Measurements from ENCODE around the gene CD109.

Gene CD109

GRCh38 chr6:73703466-73703865 is 7.5 kb downstream of the CD109 start:
- Histone ChIP-seq H3K4me3 (IDR thresholded peaks at IDR 0.05; ENCODE audit: insufficient read depth, low read depth, low read length) (no peak overlapping the region), H3K36me3 (ENCODE audit: insufficient read depth) (no peaks in the 10 kb centered on the region), H3K27ac (no peak overlapping the region)

GRCh38 chr6:73704260-73704659 is 8.3 kb downstream of the CD109 start:
- H3K79me2 ChIP-seq (ENCODE audit: insufficient read depth, low read depth) = no peaks in the 10 kb centered on the region
- no peaks in the 10 kb centered on the region for H3K36me3 ChIP-seq (ENCODE audit: insufficient read depth)
- H3K9ac ChIP-seq = no peak overlapping the region
- H4K20me1 ChIP-seq (ENCODE audit: insufficient read depth) = no peaks in the 10 kb centered on the region
- TF ChIP-seq CTCF (conservative IDR thresholded peaks at IDR 0.05; ENCODE audit: low read depth, low read length) = no peak
- peaks cover 23% of the 10 kb centered on the region for H3K4me1 ChIP-seq (ENCODE audit: low read depth, poor library complexity, severe bottlenecking)
- no peak overlapping the region for H2AFZ ChIP-seq (ENCODE audit: low read depth)
- no peak overlapping the region for H3K4me3 ChIP-seq (IDR thresholded peaks at IDR 0.05; ENCODE audit: insufficient read depth, low read depth, low read length)
- H3K27me3 ChIP-seq (ENCODE audit: insufficient read depth, low read depth) = no peaks in the 10 kb centered on the region
- H3K27ac ChIP-seq = no peak overlapping the region
- H3K4me2 ChIP-seq = no peak overlapping the region

More at GRCh38 chr6:73703466-73703865, 7.5 kb downstream of the CD109 start:
- no peak overlapping the region for H2AFZ ChIP-seq (ENCODE audit: low read depth)
- no peak for TF ChIP-seq CTCF (conservative IDR thresholded peaks at IDR 0.05; ENCODE audit: low read depth, low read length)
- H4K20me1 ChIP-seq (ENCODE audit: insufficient read depth) = no peaks in the 10 kb centered on the region
- H3K79me2 ChIP-seq (ENCODE audit: insufficient read depth, low read depth) = no peaks in the 10 kb centered on the region
- peak overlapping the region; percentile 17; the same call in 1 of the 2 replicates for H3K4me2 ChIP-seq
- no peaks in the 10 kb centered on the region for H3K27me3 ChIP-seq (ENCODE audit: insufficient read depth, low read depth)
- H3K4me1 ChIP-seq (ENCODE audit: low read depth, poor library complexity, severe bottlenecking) = peaks cover 23% of the 10 kb centered on the region
- no peak overlapping the region for H3K9ac ChIP-seq

GRCh38 chr6:73704798-73705197 is 8.8 kb downstream of the CD109 start:
- H3K4me3 ChIP-seq (IDR thresholded peaks at IDR 0.05; ENCODE audit: insufficient read depth, low read depth, low read length) = no peak overlapping the region
- no peak for TF ChIP-seq CTCF (conservative IDR thresholded peaks at IDR 0.05; ENCODE audit: low read depth, low read length)
- H3K4me2 ChIP-seq = no peak overlapping the region
- H3K27ac ChIP-seq = no peak overlapping the region
- H3K27me3 ChIP-seq (ENCODE audit: insufficient read depth, low read depth) = no peaks in the 10 kb centered on the region
- H3K36me3 ChIP-seq (ENCODE audit: insufficient read depth) = no peaks in the 10 kb centered on the region
- peaks cover 23% of the 10 kb centered on the region for H3K4me1 ChIP-seq (ENCODE audit: low read depth, poor library complexity, severe bottlenecking)
- no peaks in the 10 kb centered on the region for H3K79me2 ChIP-seq (ENCODE audit: insufficient read depth, low read depth)
- H3K9ac ChIP-seq = no peak overlapping the region
- H2AFZ ChIP-seq (ENCODE audit: low read depth) = no peak overlapping the region
- H4K20me1 ChIP-seq (ENCODE audit: insufficient read depth) = no peaks in the 10 kb centered on the region

- no peaks in the 10 kb centered on the region for H3K36me3 ChIP-seq (ENCODE audit: insufficient read depth)
- peaks cover 25% of the 10 kb centered on the region for H3K4me1 ChIP-seq (ENCODE audit: low read depth, poor library complexity, severe bottlenecking)
- no peak overlapping the region for H3K4me2 ChIP-seq
- no peak overlapping the region for H3K27ac ChIP-seq
- no peaks in the 10 kb centered on the region for H4K20me1 ChIP-seq (ENCODE audit: insufficient read depth)
- no peaks in the 10 kb centered on the region for H3K27me3 ChIP-seq (ENCODE audit: insufficient read depth, low read depth)
- H3K4me3 ChIP-seq (IDR thresholded peaks at IDR 0.05; ENCODE audit: insufficient read depth, low read depth, low read length) = no peak overlapping the region
- no peaks in the 10 kb centered on the region for H3K79me2 ChIP-seq (ENCODE audit: insufficient read depth, low read depth)
- no peak for TF ChIP-seq CTCF (conservative IDR thresholded peaks at IDR 0.05; ENCODE audit: low read depth, low read length)
- H3K9ac ChIP-seq = no peak overlapping the region
- H2AFZ ChIP-seq (ENCODE audit: low read depth) = no peak overlapping the region
Measured at GRCh38 chr6:73706971-73707370, 11.0 kb downstream of the CD109 start.
